GM21529 (cell line): ENCODE data around the gene ZDHHC12.
"Not testable (repeated sequence)": the region's sequence is repeated elsewhere in the genome, so short reads cannot be mapped to it uniquely, and the experiment has no call there.

Experiments used
- ATAC-seq: cut with Tn5 transposase; IDR thresholded peaks from one replicate; pipeline ENCODE4 v1.9.1; 2021; ENCODE audit not compliant: unreplicated experiment

Gene ZDHHC12

DNA sequence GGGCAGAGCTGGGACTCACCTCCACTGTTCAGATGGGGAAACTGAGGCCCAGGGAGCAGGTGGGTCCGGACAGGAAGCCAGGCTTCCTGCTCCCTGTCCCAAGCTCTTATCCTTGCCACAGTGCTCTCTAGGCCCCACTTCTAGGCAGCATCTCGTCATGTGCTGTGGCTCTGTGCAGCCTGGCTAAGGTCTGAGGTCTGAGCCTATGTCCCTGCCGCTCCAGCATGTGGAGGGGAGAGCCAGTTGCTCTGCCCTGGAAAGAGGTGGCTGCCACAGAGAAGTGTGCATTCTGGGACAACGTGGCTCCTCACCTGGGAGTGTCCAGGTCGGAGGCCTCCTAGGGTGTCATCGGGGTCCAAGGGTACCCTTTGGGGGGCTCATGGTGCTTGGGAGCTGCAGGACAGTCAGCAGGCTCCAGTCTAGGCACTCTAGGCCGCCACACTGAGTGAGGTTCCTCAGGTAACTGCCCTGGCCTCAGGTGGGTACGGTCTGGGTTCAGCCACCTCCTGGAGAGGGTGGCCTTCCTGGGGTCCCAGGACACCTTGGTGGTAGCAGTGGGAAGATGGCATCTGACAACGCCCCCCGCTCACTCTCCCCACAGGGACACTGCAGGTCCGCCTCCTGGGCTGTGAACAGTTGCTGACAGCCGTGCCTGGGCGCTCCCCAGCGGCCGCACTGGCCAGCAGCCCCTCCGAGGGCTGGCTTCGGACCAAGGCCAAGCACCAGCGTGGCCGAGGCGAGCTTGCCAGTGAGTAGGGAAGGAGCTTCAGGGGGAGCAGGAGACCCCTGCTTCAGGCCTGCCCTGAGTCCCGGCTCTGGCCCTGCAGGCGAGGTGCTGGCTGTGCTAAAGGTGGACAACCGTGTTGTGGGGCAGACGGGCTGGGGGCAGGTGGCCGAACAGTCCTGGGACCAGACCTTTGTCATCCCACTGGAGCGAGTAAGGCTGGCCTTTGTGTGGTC is 11.2 kb downstream of the ZDHHC12 start:
- ATAC-seq, result no peak

DNA sequence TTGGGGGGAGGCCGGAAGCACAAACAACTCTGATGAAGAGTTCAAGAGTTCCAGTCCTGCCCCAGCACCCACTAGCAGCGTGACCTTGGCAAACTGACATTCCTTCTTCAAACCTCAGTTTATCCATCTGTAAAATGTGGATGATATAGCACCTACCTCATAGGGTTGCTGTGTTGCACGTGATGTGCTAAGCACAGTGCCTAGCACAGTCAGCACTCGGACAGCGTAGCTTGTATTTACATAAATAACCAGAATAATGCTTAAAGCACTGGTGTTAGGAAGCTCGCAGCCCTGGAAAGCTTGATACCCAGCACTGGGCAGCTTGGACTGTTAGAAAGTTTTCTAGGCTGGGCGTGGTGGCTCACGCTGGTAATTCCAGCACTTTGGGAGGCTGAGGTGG is 16.5 kb downstream of the ZDHHC12 start:
- ATAC-seq, result no peak

DNA sequence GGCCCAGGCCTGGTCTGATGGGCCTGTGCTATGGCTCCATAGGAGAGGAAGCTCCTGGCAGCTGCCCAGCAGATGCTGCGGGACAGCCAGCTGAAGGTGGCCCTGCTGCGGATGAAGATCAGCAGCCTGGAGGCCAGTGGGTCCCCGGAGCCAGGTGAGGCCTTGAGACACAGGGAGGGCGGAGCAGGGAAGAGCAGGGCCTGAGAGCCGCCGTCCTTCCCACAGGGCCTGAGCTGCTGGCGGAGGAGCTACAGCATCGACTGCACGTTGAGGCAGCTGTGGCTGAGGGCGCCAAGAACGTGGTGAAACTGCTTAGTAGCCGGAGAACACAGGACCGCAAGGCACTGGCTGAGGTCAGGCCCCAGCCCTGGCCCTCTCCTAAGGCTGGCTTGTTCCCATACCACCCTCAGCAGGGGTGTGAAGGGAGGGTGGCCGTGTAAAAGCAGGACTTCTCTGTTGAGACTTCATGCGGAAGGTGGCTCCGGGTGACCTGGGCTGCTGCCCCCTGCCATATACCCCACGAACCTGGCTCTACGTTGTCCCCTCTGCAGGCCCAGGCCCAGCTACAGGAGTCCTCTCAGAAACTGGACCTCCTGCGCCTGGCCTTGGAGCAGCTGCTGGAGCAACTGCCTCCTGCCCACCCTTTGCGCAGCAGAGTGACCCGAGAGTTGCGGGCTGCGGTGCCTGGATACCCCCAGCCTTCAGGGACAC is 17.1 kb downstream of the ZDHHC12 start:
- no peak for ATAC-seq

DNA sequence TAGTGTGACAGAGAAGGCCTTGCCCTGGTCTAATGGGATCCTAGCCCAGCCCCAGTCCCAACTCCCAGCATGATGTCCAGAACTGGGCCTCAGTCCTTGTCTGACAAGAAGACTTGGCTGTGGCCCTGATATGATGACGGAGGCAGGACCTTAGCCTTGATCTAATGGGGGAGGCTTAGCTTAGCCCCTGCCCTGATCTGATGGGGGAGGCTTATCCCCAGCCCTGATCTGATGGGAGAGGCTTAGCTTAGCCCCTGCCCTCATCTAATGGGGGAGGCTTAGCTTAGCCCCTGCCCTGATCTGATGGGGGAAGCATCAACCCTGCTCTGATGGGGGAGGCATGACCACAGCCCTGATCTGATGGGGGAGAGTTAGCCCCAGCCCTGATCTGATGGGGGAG is 17.9 kb downstream of the ZDHHC12 start:
- ATAC-seq, result no peak

DNA sequence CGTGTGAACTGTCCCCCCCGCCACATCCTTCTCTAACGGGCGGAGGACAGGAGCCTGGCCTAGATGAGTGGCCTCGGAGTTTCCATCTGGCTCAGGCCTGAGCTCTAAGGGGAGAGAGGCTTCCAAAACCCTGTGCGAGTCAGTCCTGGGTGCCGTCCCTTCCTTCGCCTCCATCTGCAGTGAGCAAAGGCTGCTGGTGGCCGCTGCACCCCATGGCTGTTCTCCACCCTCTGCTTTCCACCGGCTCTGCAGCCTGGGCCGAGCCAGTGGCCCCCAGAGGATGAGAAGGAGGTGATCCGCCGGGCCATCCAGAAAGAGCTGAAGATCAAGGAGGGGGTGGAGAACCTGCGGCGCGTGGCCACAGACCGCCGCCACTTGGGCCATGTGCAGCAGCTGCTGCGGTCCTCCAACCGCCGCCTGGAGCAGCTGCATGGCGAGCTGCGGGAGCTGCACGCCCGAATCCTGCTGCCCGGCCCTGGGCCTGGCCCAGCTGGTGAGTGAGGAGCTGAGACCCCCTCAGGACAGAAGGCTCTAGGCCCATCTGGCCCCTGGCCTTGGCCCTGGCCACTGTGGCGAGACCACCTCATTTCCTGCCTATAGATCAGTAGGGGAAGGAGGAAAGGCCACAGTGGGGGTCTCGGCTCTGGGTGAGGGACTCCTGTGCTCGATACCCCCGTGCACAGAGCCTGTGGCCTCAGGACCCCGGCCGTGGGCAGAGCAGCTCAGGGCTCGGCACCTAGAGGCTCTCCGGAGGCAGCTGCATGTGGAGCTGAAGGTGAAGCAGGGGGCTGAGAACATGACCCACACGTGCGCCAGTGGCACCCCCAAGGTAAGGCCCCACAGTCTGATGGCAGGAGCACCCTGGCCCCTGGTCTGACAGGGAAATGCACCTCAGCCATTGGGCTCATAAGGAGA is 18.6 kb downstream of the ZDHHC12 start:
- no peak for ATAC-seq

DNA sequence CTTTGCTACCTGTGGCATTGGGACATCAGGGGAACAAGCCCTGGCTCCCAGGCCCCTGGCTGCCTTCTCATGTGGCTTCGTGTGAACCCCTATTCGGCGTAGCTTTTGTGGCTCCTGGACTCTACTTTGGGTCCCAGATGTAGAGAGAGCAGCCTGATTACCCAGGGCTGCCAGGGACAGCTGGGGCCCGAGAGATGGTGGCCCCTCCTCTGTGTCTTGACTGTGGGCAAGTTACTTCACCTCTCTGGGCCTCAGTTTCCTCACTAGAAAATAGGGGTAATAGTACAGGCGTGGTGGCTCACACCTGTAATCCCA is 19.6 kb downstream of the ZDHHC12 start:
- ATAC-seq, result no peak

DNA sequence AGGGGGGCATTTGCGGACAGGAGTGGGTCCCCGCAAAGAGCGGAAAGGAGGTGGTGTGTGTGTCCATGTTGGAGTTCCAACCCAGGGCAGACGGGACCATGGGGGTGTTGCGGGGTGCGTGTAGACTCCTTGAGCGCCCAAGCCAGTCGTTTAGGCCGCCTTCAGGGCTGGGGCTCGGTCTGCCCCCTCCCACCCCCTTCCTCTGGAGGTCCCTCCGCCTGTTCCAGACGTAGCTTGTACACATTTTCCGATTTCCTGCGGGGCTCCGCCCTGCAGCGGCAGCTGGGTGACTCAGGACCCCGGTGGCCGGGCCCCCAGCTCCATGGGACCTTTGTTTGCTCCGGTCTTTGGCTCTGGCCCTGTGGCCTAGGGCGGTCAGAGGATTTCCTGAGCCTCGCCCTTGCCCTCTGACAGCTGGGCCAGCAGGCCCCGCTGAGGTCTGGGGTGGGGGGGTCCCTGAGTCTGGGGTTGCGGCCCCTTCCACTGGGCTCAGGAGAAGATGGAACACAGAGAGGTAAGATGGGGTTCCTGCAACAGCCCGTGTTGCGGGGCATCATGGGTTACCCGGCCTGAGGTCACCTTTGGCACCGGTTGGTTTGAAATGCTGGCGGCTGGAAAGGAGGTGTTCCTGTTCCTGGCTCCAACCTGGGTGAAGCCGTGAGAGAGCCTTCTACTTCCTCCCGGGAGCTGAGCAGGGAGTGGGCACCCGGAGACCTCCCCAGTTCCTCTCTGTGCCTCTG is 20.1 kb downstream of the ZDHHC12 start:
- no peak for ATAC-seq

DNA sequence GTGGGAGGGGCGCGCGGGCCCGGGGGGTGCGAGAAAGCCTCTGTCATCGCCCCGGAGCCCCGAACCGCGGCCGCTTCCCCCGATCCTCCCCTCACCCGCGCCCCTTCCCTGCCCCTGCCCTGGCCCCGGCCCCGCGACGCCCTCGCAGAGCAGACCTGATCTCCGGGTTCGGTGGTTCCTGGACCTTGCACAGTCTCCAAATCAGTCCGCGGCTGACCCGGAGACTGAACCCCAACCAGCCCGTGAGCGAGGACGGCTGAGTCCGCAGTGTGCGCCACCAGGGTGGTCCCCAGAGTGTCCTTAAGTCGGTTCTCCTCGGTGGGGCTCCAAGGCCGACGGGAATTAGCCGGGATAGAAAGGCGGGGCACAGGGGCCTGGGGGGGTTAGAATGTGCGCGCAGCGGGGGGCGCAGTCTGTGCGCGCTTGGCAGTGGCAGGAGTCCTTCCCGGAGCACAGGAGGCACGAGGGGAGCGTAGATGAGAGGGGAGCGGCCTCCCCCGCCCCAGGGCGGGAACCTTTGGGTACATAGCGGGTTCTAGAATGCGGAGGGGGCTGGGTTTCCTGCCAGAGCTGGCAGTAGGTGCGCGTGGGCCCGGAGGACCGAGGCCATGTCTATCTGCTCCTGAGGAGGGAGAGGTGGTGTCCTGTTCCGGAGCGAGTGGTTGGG is 20.8 kb downstream of the ZDHHC12 start:
- ATAC-seq, result peak; percentile 22

DNA sequence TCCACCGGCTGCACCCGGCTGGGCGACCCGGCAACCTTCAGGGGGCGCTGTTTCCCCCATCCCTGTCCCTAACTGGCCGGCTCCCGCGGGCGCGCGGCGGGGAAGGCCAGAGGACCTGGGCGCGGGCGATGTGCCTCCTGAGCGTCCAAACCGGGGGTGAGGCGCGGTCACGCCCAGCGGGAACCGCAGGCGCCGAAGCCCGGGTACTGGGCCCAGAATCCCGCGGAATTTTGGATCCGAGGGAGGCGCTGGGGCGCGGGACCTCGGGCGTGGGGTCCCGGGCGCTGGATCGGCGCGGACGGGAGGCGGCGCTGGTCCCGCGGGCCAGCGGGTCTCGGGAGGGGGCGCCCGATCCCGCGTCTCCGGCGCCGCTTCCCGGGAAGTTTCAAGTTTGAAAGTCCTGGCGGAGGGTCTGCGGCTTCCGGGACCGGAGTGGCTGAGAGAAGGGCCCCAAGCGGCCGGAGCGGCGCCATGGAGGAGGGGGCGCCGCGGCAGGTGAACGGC is 21.4 kb downstream of the ZDHHC12 start, which contains the start of gene PKN3:
Gene PKN3, plus strand, starts transcription at position 59 of the 504 bp plus-strand sequence. Its CDS starts 413 bp downstream, at position 472.
- peak; percentile 67 for ATAC-seq

DNA sequence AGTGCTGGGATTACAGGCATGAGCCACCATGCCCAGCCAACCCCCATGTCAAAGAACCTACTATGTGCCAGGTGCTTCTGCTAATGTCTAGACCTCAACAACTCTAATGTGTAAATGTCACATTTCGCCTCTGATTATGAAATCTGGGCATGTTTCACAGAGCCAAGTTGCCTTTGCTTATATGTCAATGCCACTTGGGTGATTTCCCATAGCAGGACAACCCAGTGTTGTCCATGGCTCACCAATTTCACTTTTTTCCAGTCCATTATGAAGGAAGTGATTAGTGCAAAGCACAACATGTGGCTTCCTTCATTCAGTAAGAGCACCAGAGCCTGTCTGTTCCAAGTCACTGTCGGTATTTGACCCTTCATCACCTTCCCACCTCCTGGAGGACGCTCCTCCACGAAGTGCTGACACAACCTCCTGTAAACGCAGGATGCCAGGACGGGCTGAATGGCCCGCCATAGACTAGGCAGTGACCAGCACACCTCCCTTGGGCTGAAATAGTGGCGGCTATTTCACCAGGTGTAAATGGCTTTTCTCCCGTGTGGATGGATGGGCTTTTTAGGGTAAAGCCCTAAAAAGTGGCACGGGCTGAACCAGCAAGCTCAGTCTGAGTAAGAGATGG is 22.6 kb downstream of the ZDHHC12 start:
- ATAC-seq, result no peak

DNA sequence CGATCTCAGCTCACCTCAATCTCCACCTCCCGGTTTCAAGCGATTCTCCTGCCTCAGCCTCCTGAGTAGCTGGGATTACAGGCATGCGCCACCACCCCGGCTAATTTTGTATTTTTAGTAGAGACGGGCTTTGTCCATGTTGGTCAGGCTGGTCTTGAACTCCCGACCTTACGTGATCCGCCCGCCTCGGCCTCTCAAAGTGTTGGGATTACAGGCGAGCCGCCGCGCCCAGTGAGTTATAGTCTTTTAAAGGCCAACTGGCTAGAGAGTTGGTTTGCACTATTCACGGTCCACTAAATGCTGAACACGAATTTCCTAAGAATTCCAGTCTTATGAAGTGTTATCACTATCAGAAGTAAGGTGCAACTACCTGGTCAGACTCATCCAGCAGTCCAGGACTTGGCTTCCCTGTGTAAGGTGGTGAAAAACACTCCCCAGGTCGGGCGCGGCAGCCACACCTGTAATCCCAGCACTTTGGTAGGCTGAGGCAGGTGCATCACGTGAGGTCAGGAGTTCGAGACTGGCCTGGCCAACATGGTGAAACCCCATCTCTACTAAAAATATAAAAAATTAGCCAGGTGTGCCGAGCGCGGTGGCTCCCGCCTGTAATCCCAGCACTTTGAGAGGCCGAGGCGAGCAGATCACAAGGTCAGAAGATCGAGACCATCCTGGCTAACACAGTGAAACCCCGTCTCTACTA is 24.7 kb downstream of the ZDHHC12 start:
- ATAC-seq, result not testable (repeated sequence)

DNA sequence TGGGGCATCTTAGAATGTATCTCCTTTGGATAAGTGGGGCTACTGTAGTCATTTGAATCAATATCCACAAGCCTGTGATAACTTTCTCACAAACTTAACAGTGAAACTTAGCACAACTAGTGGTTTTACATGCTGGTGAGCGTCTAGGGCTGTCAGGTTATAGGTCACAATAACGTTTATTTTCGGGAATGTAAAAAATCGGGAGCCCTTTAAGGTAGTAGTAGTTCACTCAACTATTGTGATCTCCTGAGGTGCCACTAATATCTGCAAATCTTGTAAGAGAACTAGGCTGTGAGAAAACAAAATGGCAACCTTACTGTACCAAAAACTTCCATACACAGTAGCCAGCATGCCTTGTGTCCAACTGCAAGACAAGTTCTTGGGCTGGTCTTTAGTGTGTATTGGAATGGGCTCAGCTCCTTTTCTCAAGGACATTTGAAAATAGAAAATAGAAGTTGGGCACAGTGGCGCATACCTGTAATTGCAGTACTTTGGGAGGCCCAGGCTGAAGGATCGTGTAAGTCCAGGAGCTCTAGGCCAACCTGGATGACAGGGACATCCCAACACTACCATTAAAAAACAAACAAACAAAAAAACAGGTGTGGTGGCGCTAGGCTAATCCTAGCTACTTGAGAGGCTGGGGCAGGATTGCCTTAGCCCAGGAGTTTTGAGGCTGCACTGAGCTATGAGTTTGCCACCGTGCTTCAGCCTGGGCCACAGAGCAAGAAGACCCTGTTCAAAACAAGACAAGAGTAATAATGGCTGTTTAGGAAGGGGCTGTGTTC is 26.8 kb downstream of the ZDHHC12 start:
- no peak for ATAC-seq

DNA sequence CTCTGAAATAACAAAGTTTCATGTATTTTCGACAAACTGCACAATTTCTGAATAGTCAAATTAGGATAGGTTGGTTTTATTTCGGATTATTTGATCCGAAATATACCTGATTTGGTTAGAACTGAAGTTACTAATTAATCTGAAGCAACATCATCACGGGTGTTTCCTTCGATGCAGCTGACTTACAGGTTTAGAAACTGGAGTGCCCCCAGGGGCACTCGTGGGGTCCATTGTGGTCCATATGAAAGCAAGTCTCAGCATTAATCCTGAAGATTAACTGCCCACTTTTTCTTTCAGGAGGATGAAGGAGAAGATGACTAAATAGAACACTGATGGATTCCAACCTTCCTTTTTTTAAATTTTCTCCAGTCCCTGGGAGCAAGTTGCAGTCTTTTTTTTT is 29.6 kb downstream of the ZDHHC12 start:
- no peak for ATAC-seq

DNA sequence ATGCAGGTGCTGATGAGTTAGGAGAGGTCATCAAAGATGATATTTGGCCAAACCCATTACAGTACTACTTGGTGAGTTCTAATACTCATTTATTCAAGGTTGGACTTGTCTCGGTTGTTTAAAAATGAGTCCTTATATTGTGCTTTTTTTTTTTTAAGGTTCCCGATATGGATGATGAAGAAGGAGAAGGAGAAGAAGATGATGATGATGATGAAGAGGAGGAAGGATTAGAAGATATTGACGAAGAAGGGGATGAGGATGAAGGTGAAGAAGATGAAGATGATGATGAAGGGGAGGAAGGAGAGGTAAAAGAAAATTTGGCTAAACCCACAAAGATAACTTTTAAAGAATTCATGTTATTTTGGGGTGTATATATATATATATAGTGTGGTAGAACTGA is 30.2 kb downstream of the ZDHHC12 start:
- ATAC-seq, result not testable (repeated sequence)

DNA sequence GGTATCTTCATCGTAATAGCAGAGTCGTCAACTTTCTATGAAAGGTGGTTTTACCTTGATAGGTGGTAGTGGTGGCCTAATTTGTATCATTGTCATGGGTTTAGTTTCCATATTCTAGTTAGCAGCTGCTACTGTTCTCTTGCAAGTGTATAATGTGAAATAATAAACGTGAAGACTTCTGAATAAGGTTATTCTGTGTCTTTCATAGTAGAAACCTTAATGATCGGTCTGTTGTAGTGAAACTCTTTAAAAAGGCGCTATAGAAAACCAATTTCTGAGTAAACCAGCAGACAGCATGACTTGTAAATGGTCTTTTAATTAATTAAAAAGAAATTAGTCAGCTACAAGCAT is 33.3 kb downstream of the ZDHHC12 start:
- ATAC-seq, result no peak

DNA sequence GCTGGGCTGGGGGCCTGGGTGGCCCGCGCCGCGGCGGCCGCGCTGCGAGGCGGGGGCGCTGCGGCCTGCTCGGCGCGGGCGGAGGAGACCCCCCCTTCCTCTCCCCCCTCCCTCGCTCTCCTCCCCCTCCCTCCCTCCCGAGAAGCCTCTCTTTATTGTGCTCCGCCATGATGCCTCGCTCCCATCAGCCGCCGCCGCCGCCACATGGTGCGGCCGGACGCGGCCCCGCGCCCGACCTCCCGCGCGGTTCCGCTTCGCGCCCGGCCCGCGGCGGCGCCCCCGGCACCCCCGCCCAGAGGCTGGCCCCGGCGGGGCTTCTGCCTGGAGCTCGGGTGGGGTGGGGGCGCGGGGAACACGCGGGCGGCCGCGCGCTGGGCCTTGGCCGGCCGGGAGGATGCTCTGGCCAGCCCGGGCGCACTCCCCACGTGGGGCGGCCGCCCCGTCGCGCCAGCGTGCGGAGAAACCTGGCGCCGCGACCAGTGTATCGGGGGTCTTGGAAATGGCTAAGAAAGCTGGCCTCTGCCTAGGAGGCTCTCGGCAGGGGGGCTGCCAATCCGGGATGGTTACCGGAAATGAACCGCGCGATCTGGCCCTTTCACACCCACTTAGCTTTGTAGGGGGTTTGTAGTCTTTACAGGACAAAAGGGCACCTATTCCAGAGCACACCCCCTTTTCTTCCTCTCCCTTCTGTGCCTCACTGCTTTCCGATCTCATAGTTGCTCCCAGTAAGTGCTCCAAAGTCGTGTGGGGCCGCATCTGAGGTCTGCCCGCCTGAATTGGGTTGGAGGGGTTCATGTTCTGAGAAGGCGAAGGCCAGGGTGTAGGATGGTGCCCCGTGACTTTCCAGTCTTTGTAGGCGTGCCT is 33.9 kb downstream of the ZDHHC12 start:
- no peak for ATAC-seq

DNA sequence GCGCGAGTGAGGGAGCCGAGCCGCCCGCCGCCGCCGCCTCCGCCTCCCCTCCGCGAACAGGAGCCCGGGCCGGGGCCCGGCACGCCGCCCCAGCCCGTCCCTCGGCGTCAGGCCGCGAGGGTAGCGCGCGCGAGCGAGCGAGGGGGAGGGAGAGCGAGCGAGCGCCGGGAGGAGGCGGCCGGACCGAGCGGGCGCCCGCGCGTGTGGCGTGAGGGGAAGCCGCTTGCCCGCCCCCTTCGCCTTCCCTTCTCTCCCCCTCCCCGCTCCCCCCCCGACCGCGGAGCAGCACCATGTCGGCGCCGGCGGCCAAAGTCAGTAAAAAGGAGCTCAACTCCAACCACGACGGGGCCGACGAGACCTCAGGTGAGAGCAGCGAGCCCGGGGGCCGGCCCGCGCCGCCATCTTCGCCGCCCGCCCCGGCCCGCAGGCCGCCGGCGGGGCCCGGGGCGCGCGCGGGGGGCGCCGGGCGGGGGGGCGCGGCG is 34.6 kb downstream of the ZDHHC12 start:
- peak; percentile 2 for ATAC-seq
